Hematopoietic multipotent progenitor cell treated with erythropoietin and hydrocortisone succinate and interleukin-3 and kit ligand, for 15 days (in vitro differentiated cells): ENCODE data around the gene ITPKB.
"Not testable (repeated sequence)": the region's sequence is repeated elsewhere in the genome, so short reads cannot be mapped to it uniquely, and the experiment has no call there.

Experiments
- DNase-seq: peaks from one replicate; pipeline ENCODE4 v3.0.0-alpha.2; 2015; ENCODE audit warnings: low spot score

ITPKB gene

DNA sequence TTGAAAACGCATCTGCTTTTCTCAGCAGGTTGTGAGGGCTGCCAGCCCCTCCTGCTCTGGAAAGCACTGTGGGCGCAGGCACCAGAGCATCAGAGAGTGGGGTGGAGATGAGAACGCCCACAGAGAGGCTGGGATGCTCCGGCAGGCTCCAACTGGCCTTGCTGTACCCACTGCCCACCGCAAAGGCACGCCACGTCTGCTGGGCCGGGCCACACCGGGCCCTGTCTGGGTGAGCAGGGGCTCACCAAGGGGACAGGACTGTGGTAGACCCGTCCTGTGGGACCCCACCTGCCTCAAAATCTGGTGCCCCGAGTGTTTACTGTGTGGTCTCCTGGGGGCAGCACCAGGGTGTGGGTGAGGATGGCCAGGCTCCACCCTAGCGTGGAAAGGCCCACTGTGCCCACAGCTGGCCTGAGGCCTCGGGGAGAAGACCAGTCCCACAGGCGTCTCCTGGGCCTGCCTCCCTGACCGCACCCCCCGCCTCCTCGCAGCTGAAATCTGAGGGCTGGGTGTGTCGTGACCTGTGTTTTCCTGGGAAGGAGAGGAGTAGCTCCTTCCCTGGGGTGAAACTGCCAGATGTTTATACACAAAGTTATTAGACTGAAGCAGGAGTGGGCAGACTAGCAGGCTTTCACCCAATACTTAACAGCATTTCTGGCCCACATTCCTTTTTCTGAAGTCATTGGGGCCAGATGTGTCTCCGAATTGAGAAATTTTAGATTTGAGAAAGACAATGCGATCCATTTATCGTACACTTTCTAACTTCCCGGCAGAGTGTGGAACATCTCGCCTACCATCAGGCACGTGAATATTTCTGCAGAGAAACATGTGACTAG lies 136.7 kb downstream of the ITPKB start:
- no peak for DNase-seq

DNA sequence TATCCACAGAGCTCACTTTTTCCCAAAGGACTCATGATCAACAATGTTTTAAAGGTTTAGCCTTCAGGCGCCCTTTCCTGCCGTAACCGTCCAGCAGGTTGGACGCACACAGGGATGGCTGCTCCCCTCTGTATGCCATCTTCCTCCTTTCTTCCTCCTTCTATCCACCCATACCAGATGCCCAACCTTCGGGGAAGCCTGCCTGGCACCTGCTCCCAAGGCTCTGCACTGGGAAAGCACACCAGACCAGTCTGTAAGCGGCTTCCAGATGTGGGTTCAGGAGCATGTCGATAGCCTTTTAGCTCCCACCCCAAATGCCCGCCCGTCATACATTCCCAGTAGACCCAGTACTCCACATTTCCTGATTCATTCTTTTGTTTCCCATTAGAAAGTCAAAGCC lies 137.6 kb downstream of the ITPKB start:
- no peak for DNase-seq

- DNase-seq: no peak
These were observed 138.8 kb downstream of the ITPKB start for GRCh38 chr1:226600254-226600653.

DNA sequence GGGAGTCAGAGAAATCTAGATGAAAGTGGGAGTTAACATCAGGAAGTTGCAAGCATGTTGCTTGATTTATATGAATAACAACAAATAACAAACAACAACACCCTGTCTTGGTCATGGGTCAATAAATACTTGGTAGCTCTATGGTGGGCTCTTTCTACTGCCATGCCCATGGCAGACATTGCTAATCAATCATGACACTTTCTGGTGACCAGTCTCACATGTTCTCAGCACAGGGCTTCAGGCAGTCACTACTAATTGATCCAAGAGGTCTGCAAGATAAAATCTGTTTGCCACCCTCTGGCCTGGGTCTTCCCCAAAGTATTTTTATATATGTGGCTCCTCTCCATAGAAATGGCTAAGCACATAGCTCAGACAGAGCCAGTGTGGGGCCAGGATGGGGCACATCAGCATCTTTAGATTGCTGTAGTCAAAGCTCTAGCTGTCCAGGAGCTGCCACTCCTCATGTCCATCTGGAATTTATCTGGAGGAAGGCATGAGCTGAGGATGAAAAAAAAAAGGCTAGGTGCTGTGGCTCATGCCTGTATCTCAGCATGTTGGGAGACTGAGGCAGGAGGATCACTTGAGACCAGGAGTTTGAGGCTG lies 139.3 kb downstream of the ITPKB start:
- DNase-seq: no peak

DNA sequence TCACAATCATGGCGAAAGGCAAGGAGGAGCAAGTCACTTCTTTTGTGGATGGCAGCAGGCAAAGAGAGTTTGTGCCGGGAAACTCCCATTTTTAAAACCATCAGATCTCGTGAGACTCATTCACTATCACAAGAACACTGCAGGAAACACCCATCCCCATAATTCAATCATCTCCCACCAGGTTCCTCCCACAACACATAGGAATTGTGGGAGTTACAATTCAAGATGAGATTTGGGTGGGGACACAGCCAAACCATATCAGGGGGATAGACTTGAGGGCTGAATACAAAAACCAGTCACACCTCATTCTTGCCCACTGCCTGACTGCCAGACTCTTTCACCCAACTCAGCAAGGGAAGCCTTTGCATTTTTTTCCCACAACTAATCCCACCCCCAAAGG lies 140.1 kb downstream of the ITPKB start:
- not testable (repeated sequence) for DNase-seq

GRCh38 chr1:226598455-226598849 lies 140.6 kb downstream of the ITPKB start:
- DNase-seq: no peak

- DNase-seq: no peak
These were observed 141.2 kb downstream of the ITPKB start for GRCh38 chr1:226597616-226598454.

GRCh38 chr1:226596531-226597165 lies 142.4 kb downstream of the ITPKB start:
- no peak for DNase-seq

GRCh38 chr1:226593541-226593940 lies 145.5 kb downstream of the ITPKB start:
- no peak for DNase-seq

- no peak for DNase-seq
These were observed 148.5 kb downstream of the ITPKB start for GRCh38 chr1:226590614-226591013.

GRCh38 chr1:226589008-226589733 lies 149.9 kb downstream of the ITPKB start:
- DNase-seq: no peak

DNA sequence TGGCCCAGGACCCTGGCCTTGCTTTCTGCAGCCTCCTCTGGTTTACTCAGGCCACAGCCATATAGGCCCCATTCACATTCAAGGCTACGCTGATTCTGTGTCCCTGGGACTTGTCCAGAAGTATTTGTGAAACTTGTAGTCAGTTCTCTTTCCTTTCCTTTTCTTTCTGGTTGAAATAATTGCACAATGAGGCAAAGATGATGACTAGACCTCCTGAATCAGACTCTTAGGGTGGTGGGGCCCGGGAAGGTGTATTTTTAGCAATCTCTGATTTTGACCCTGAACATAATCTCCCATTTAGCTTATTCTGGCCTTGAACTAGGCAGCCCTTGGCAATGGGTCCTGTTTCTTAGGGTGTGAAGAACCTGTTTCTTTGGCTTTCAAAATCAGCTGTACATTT lies 150.6 kb downstream of the ITPKB start:
- DNase-seq: no peak

GRCh38 chr1:226586650-226587422 lies 152.2 kb downstream of the ITPKB start:
- no peak for DNase-seq

DNA sequence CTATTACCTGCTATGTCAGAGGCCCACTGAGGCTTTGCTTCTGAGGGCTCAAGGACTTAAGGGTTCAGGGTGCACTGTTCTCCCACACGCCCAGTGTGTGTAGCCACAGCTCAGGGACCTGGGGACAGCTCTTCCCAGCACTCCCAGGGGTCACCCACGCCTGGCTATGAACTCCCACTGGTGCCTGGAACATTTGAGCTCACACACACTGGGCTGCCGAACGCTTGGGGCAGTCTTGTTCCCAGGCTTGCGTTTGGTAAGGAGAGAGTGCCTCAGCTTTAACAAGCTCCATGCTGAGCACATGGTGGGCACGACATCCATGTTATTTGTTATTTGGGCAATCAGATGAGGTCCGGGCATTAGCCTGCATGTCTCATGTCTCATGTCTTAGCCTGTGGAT lies 153.0 kb downstream of the ITPKB start:
- DNase-seq: no peak

GRCh38 chr1:226584164-226584563 lies 154.9 kb downstream of the ITPKB start:
- DNase-seq: no peak

- DNase-seq: no peak
These were observed 156.1 kb downstream of the ITPKB start for GRCh38 chr1:226582966-226583365.
